PC-9 (cell line): ENCODE data around the gene RPS25.

Source experiments
- EZH2 ChIP-seq: fragments of 200-600 bp; sonication (generic); IDR thresholded peaks from 2 replicates; pipeline ENCODE4 v1.8.0; 2017; ENCODE audit warnings: antibody characterized with exemption, low read depth
- TF ChIP-seq, protein P1 (sequence below): fragments of 200-600 bp; sonication (generic); conservative IDR thresholded peaks from 2 replicates; pipeline ENCODE4 v1.6.1; 2017; ENCODE audit warnings: mixed run types, antibody characterized with exemption, mild to moderate bottlenecking, moderate library complexity

DNA sequence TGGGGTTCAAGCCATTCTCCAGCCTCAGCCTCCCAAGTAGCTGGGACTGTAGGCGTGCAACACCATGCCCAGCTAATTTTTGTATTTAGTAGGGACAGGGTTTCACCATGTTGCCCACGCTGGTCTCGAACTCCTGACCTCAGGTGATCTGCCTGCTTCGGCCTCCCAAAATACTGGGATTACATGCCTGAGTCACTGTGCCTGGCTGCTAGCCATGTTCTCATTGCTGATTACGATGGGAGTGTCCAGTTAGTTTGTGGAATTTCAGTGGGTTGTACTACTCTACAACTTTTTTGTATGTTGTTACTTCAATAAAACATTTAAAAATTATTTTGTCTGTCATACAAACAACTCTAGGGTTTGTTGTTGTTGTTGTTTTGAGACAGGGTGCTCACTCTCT is 44.6 kb upstream of the RPS25 start:
- TF ChIP-seq, protein P1, sequence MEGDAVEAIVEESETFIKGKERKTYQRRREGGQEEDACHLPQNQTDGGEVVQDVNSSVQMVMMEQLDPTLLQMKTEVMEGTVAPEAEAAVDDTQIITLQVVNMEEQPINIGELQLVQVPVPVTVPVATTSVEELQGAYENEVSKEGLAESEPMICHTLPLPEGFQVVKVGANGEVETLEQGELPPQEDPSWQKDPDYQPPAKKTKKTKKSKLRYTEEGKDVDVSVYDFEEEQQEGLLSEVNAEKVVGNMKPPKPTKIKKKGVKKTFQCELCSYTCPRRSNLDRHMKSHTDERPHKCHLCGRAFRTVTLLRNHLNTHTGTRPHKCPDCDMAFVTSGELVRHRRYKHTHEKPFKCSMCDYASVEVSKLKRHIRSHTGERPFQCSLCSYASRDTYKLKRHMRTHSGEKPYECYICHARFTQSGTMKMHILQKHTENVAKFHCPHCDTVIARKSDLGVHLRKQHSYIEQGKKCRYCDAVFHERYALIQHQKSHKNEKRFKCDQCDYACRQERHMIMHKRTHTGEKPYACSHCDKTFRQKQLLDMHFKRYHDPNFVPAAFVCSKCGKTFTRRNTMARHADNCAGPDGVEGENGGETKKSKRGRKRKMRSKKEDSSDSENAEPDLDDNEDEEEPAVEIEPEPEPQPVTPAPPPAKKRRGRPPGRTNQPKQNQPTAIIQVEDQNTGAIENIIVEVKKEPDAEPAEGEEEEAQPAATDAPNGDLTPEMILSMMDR = no peak
- TF ChIP-seq EZH2 = no peak
